ENCODE measurements around the gene BCL2L11. TPM values are rescaled to one million over a fixed set of nuclear protein-coding genes. Genes with fewer than 3 reads are reported as not detected.

The BCL2L11 gene
- total and polyA plus RNA-seq, 2 experiments from 2014 or later, result 12.3 to 25.3 TPM

DNA sequence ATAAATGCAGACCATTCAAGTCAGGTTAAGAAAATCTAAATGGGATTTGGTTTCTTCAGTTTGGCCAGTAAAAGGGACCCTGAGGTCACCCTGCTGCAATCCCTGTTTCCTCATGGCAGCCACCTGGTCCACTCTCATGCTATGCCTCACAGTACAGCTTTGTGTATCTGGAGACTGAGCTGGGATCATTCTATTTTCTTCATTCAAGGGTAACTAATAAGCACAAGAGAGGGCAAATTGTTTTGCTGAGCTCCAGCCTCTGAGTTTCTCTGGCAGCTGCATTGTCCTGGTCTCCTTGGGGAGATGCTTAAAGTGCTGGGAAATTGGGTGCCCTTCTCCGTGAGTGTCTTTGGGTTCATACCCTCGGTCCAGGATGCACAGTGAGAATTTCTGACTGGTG, 18.5 kb upstream of the BCL2L11 start:
- TF ChIP-seq EZH2 (IDR thresholded peaks at IDR 0.05; ENCODE audit: borderline replicate concordance), result no peak
- TF ChIP-seq EZH2phosphoT487 (IDR thresholded peaks at IDR 0.05; ENCODE audit: low read depth, severe bottlenecking, unreplicated experiment), result no peak
- TF ChIP-seq, protein P1, sequence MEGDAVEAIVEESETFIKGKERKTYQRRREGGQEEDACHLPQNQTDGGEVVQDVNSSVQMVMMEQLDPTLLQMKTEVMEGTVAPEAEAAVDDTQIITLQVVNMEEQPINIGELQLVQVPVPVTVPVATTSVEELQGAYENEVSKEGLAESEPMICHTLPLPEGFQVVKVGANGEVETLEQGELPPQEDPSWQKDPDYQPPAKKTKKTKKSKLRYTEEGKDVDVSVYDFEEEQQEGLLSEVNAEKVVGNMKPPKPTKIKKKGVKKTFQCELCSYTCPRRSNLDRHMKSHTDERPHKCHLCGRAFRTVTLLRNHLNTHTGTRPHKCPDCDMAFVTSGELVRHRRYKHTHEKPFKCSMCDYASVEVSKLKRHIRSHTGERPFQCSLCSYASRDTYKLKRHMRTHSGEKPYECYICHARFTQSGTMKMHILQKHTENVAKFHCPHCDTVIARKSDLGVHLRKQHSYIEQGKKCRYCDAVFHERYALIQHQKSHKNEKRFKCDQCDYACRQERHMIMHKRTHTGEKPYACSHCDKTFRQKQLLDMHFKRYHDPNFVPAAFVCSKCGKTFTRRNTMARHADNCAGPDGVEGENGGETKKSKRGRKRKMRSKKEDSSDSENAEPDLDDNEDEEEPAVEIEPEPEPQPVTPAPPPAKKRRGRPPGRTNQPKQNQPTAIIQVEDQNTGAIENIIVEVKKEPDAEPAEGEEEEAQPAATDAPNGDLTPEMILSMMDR (IDR thresholded peaks at IDR 0.05; ENCODE audit: poor library complexity), result no peak
- 97% methylated on average over 2 of the region's 2 CpGs for WGBS (ENCODE audit: low lambda C conversion rate, missing lambda C conversion rate)
- Histone ChIP-seq H3K79me2 (no peaks in the 10 kb centered on the region), H3K36me3 (replicated peaks; ENCODE audit: insufficient read depth, low read depth) (no peaks in the 10 kb centered on the region), H3K9me3 (ENCODE audit: low read depth) (no peaks in the 10 kb centered on the region), H3K4me3 (no peak overlapping the region), H2AFZ (no peak overlapping the region), H4K20me1 (ENCODE audit: insufficient read depth, poor library complexity, severe bottlenecking) (no peaks in the 10 kb centered on the region), H3K27ac (no peak overlapping the region), H3K4me2 (no peak overlapping the region), H3K27me3 (no peaks in the 10 kb centered on the region), H3K4me1 (ENCODE audit: insufficient read depth) (no peaks in the 10 kb centered on the region), H3K9me2 (replicated peaks; ENCODE audit: insufficient read depth) (no peaks in the 10 kb centered on the region)
- DNase-seq (ENCODE audit: low spot score), result no peak

DNA sequence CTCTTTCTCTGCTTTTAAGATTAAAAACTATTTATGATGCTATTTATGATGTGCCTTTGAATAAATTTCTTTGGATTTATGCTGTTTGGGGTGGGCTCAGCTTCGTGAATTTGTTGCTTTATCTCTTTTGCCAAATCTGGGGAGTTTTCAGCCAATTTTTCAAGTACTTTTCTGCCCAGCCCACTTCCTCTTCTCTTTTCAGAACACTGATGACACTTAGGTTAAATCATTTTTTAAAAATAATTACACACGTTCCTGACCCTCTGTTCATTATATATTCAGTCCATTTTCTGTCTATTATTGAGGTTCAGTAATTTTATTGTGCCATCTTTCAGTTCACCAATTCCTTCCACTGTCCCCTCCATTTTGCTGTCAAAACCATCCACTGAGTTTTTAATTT, 14.8 kb upstream of the BCL2L11 start:
- TF ChIP-seq, protein P1 (IDR thresholded peaks at IDR 0.05; ENCODE audit: poor library complexity), result no peak
- no peak for TF ChIP-seq EZH2phosphoT487 (IDR thresholded peaks at IDR 0.05; ENCODE audit: low read depth, severe bottlenecking, unreplicated experiment)
- TF ChIP-seq EZH2 (IDR thresholded peaks at IDR 0.05; ENCODE audit: borderline replicate concordance), result no peak
- Histone ChIP-seq H3K4me1 (ENCODE audit: insufficient read depth) (no peaks in the 10 kb centered on the region), H3K27ac (no peak overlapping the region), H3K9me2 (replicated peaks; ENCODE audit: insufficient read depth) (no peaks in the 10 kb centered on the region), H3K36me3 (replicated peaks; ENCODE audit: insufficient read depth, low read depth) (no peaks in the 10 kb centered on the region), H3K27me3 (no peaks in the 10 kb centered on the region), H3K9me3 (ENCODE audit: low read depth) (no peaks in the 10 kb centered on the region), H4K20me1 (ENCODE audit: insufficient read depth, poor library complexity, severe bottlenecking) (no peaks in the 10 kb centered on the region), H3K4me2 (no peak overlapping the region), H3K79me2 (no peaks in the 10 kb centered on the region), H3K4me3 (no peak overlapping the region), H2AFZ (no peak overlapping the region)
- 74% methylated on average over 2 of the region's 2 CpGs for WGBS (ENCODE audit: low lambda C conversion rate, missing lambda C conversion rate)
- no peak for DNase-seq (ENCODE audit: low spot score)

DNA sequence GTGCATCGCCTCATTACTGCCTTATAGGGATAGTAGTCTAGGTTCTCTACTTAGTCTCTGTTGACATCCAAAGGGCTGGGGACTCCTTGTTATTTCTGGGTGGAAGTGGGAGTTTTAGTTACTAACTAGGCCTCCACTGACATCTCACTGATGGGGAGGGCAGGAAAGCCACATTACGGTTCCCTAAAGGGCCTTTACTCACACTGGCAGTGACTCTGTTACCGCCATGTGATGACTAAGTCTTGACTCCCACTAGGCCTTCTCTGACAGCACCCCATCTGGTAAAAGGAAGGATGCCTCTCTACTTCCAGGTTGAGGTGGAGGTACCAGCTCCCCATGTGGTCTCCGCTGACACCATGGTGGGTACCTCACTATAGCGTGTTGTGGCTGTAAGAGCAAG, 14.0 kb upstream of the BCL2L11 start:
- WGBS (ENCODE audit: low lambda C conversion rate, missing lambda C conversion rate), result 95% methylated on average over 5 of the region's 5 CpGs
- TF ChIP-seq EZH2 (IDR thresholded peaks at IDR 0.05; ENCODE audit: borderline replicate concordance) (no peak), EZH2phosphoT487 (IDR thresholded peaks at IDR 0.05; ENCODE audit: low read depth, severe bottlenecking, unreplicated experiment) (no peak)
- TF ChIP-seq, protein P1 (IDR thresholded peaks at IDR 0.05; ENCODE audit: poor library complexity), result no peak

More for the DNA sequence above, 14.0 kb upstream of the BCL2L11 start:
- Histone ChIP-seq H3K27me3 (no peaks in the 10 kb centered on the region), H3K4me1 (ENCODE audit: insufficient read depth) (no peaks in the 10 kb centered on the region), H3K9me3 (ENCODE audit: low read depth) (no peaks in the 10 kb centered on the region), H3K4me3 (no peak overlapping the region), H3K36me3 (replicated peaks; ENCODE audit: insufficient read depth, low read depth) (no peaks in the 10 kb centered on the region), H2AFZ (no peak overlapping the region), H4K20me1 (ENCODE audit: insufficient read depth, poor library complexity, severe bottlenecking) (no peaks in the 10 kb centered on the region), H3K9me2 (replicated peaks; ENCODE audit: insufficient read depth) (no peaks in the 10 kb centered on the region), H3K4me2 (no peak overlapping the region), H3K27ac (no peak overlapping the region), H3K79me2 (no peaks in the 10 kb centered on the region)
- DNase-seq (ENCODE audit: low spot score), result no peak

All from hepatocyte (in vitro differentiated cells).